Right ventricle myocardium superior (tissue), 1 donor: ENCODE results near the gene CLCN7. TPM values are rescaled to one million over a fixed set of nuclear protein-coding genes. Genes with fewer than 3 reads are reported as not detected.

Experiments used
- ATAC-seq: fragments of 200-7000 bp; cut with Tn5 transposase; one replicate; pipeline ENCODE4 v1.9.1; 2020; ENCODE audit warnings: mild to moderate bottlenecking; ENCODE audit not compliant: poor library complexity
- DNase-seq: peaks from one replicate; pipeline ENCODE4 v3.0.0-alpha.2; 2020
- intact Hi-C: fragments of 100-400 bp; cut with DNase I; formaldehyde crosslinking; loops from one replicate; pipeline ENCODE4 v1.11.2; 2022
- total RNA-seq: library from RNA; stranded (reverse); fragmentation: NEBNext Ultra II Directional; extraction: Animal tissue kit (Norgen Biotek cat#: 25700); gene quantifications from one replicate; pipeline ENCODE4 v1.2.1, GENCODE V29; 2021
- donor health status: DM: no; HTN: yes; CAD: no; lungs with severe emphysema.

CLCN7 gene
- total RNA-seq, 1 donor from 2014 or later, result 45.0 TPM

- intact Hi-C loops, result no loop called here
- DNase-seq (no peak), ATAC-seq (no peak)
Observed at GRCh38 chr16:1401061-1401757, 73.6 kb downstream of the CLCN7 start.

- DNase-seq, result no peak
- intact Hi-C loops, result no loop called here
- no peak for ATAC-seq
Observed at GRCh38 chr16:1398826-1399581, 75.8 kb downstream of the CLCN7 start.

- intact Hi-C loops, result no loop called here
- no peak for ATAC-seq
- DNase-seq, result no peak
Observed at GRCh38 chr16:1398351-1398750, 76.5 kb downstream of the CLCN7 start.

GRCh38 chr16:1397779-1398178, 77.0 kb downstream of the CLCN7 start:
- ATAC-seq (no peak), DNase-seq (no peak)
- intact Hi-C loops, result no loop called here

GRCh38 chr16:1395444-1396031, 79.3 kb downstream of the CLCN7 start:
- intact Hi-C loops, result no loop called here
- ATAC-seq, result no peak
- DNase-seq, result no peak

Other genes starting within 250 kb of the CLCN7 start
- 0.19 TPM for gene TPSG1, start 249.8 kb downstream of the CLCN7 start, total RNA-seq
- 10.1 TPM for gene TPSB2, start 244.8 kb downstream of the CLCN7 start, total RNA-seq
- gene TPSAB1, start 234.3 kb downstream of the CLCN7 start, total RNA-seq, result 7.1 TPM
- 0.51 TPM for gene TPSD1, start 219.0 kb downstream of the CLCN7 start, total RNA-seq
- gene UBE2I, start 165.4 kb downstream of the CLCN7 start, total RNA-seq, result 77.2 TPM
- 3.7 TPM for gene BAIAP3, start 141.4 kb downstream of the CLCN7 start, total RNA-seq
- 52.6 TPM for gene TSR3, start 123.2 kb downstream of the CLCN7 start, total RNA-seq
- 30.3 TPM for gene GNPTG, start 123.1 kb downstream of the CLCN7 start, total RNA-seq
- gene UNKL, start 60.3 kb downstream of the CLCN7 start, total RNA-seq, result 13.6 TPM
- gene UQCC4, start 54.3 kb downstream of the CLCN7 start, total RNA-seq, result 14.7 TPM
- 0.32 TPM for gene PERCC1, start 44.0 kb downstream of the CLCN7 start, total RNA-seq
- gene CCDC154, start 30.5 kb downstream of the CLCN7 start, total RNA-seq, result 0.81 TPM
- 0.16 TPM for gene PTX4, start 13.9 kb upstream of the CLCN7 start, total RNA-seq
- 18.8 TPM for gene TELO2, start 18.3 kb upstream of the CLCN7 start, total RNA-seq
- gene TMEM204, start 58.6 kb upstream of the CLCN7 start, total RNA-seq, result 28.9 TPM
- gene IFT140, start 137.0 kb upstream of the CLCN7 start, total RNA-seq, result 8.4 TPM
- gene CRAMP1, start 137.3 kb upstream of the CLCN7 start, total RNA-seq, result 10.0 TPM
- 30.6 TPM for gene JPT2, start 203.3 kb upstream of the CLCN7 start, total RNA-seq
- gene MAPK8IP3, start 231.2 kb upstream of the CLCN7 start, total RNA-seq, result 61.4 TPM